SK-N-SH (cell line): Measurements from ENCODE around the gene CDH23. TPM values are rescaled to one million over a fixed set of nuclear protein-coding genes. Genes with fewer than 3 reads are reported as not detected.

Experiments used
- CTCF ChIA-PET: fragments of 300-600, 350-600 bp; formaldehyde crosslinking; extraction: SDS; loops from one replicate; lab custom pipeline; 2021; lab: Yijun Ruan, JAX
- POLR2A ChIA-PET: fragments of 350-600 bp; sonication (Branson Sonifier 250); formaldehyde crosslinking; extraction: SDS; loops from one replicate; lab custom pipeline; 2020; ENCODE audit warnings: antibody characterized with exemption, inconsistent platforms; lab: Yijun Ruan, JAX
- DNase-seq: peaks from one replicate; pipeline ENCODE4 v3.0.0; 2012
- H2AFZ ChIP-seq: fragments of 200-600 bp; sonication (generic); 2 replicates; pipeline ENCODE4 v1.8.1; 2016; ENCODE audit warnings: antibody characterized with exemption, mild to moderate bottlenecking, low read depth
- H3F3A ChIP-seq: fragments of 200-600 bp; sonication (generic); replicated peaks from 2 replicates; pipeline ENCODE3; 2016; ENCODE audit warnings: antibody characterized with exemption, mild to moderate bottlenecking; ENCODE audit not compliant: insufficient read depth
- H3K27ac ChIP-seq, 2 experiments: fragments of 200-500 bp in 1 of 2; fragments of 200-600 bp in 1 of 2; sonication (Bioruptor generic) in 1 of 2; sonication (generic), shearing (Covaris generic) in 1 of 2; 2 replicates each; pipeline versions ENCODE4 v1.5.1 to v1.6.1; 2014 to 2016; ENCODE audit warnings: low read depth in 2 of 2, inconsistent platforms in 1 of 2, low read length in 1 of 2, mild to moderate bottlenecking in 1 of 2, mixed read lengths in 1 of 2
- H3K27me3 ChIP-seq: fragments of 200-600 bp; sonication (generic), shearing (Covaris generic); 2 replicates; pipeline ENCODE4 v1.6.1; 2016; ENCODE audit warnings: mixed run types; ENCODE audit not compliant: insufficient read depth
- H3K36me3 ChIP-seq, 2 experiments: fragments of 200-500 bp in 1 of 2; fragments of 200-600 bp in 1 of 2; sonication (Bioruptor generic) in 1 of 2; sonication (generic) in 1 of 2; replicated peaks in 1 of 2; 2 replicates each; pipeline versions ENCODE3 to v1.5.1; 2014 to 2016; ENCODE audit warnings: low read length in 1 of 2, mild to moderate bottlenecking in 1 of 2; ENCODE audit not compliant: insufficient read depth in 2 of 2, control insufficient read depth in 1 of 2
- H3K4me1 ChIP-seq, 2 experiments: fragments of 200-500 bp in 1 of 2; fragments of 200-600 bp in 1 of 2; sonication (Bioruptor generic) in 1 of 2; sonication (generic), shearing (Covaris generic) in 1 of 2; 2 replicates each; pipeline versions ENCODE4 v1.5.1 to v1.6.1; 2014 to 2016; ENCODE audit warnings: low read depth in 1 of 2, low read length in 1 of 2, mixed run types in 1 of 2; ENCODE audit not compliant: insufficient read depth in 2 of 2, control insufficient read depth in 1 of 2
- H3K4me2 ChIP-seq: fragments of 200-600 bp; sonication (generic), shearing (Covaris generic); 2 replicates; pipeline ENCODE4 v1.6.1; 2017; ENCODE audit warnings: mixed run types
- H3K4me3 ChIP-seq, 2 experiments: fragments of 200-500 bp in 1 of 2; fragments of 200-600 bp in 1 of 2; sonication (Bioruptor generic) in 1 of 2; sonication (generic), shearing (Covaris generic) in 1 of 2; 2 replicates each; pipeline versions ENCODE4 v1.5.1 to v1.8.1; 2014 to 2016; ENCODE audit warnings: low read depth in 2 of 2, inconsistent platforms in 1 of 2, low read length in 1 of 2, mild to moderate bottlenecking in 1 of 2, mixed read lengths in 1 of 2, moderate library complexity in 1 of 2
- H3K79me2 ChIP-seq: fragments of 200-600 bp; sonication (generic); 2 replicates; pipeline ENCODE4 v1.8.1; 2017; ENCODE audit warnings: mild to moderate bottlenecking; ENCODE audit not compliant: insufficient read depth
- H3K9ac ChIP-seq: fragments of 200-600 bp; sonication (generic); 2 replicates; pipeline ENCODE4 v1.6.1; 2017; ENCODE audit warnings: mixed run types
- H3K9me2 ChIP-seq: fragments of 200-600 bp; sonication (generic); 2 replicates; pipeline ENCODE4 v1.6.1; 2017; ENCODE audit warnings: mixed run types
- H3K9me3 ChIP-seq: fragments of 200-600 bp; sonication (generic); 2 replicates; pipeline ENCODE4 v1.6.1; 2017; ENCODE audit warnings: mixed run types, mild to moderate bottlenecking, moderate library complexity
- H4K20me1 ChIP-seq: fragments of 200-600 bp; sonication (generic); 2 replicates; pipeline ENCODE4 v1.6.1; 2017; ENCODE audit warnings: mild to moderate bottlenecking, mixed run types; ENCODE audit not compliant: insufficient read depth
- CHD2 ChIP-seq: fragments of 150-350 bp; IDR thresholded peaks from 2 replicates; pipeline ENCODE4 v1.6.1; 2018; ENCODE audit warnings: low read length; ENCODE audit not compliant: partially characterized antibody
- CTCF ChIP-seq: fragments of 200-600 bp; sonication (generic); IDR thresholded peaks from 2 replicates; pipeline ENCODE4 v1.6.1; 2017; ENCODE audit warnings: antibody characterized with exemption, mild to moderate bottlenecking, moderate library complexity
- FOXJ3 ChIP-seq: sonication (generic); formaldehyde crosslinking; IDR thresholded peaks from 2 replicates; pipeline ENCODE4 v1.5.1; 2020; ENCODE audit warnings: mild to moderate bottlenecking, missing genetic modification reagents
- GABPA ChIP-seq: IDR thresholded peaks from 2 replicates; pipeline ENCODE4 v1.4.0; 2012; ENCODE audit warnings: low read depth, mild to moderate bottlenecking
- IRF3 ChIP-seq: fragments of 150-350 bp; IDR thresholded peaks from 2 replicates; pipeline ENCODE4 v1.6.1; 2016; ENCODE audit warnings: mild to moderate bottlenecking, low read depth, low read length
- MEF2A ChIP-seq: IDR thresholded peaks from 2 replicates; pipeline ENCODE4 v1.4.0; 2012; ENCODE audit warnings: low read depth, borderline replicate concordance
- MXI1 ChIP-seq: IDR thresholded peaks from 2 replicates; pipeline ENCODE4 v1.6.1; 2012; ENCODE audit warnings: mild to moderate bottlenecking, low read depth, low read length, improper control_type of control experiment
- NFIC ChIP-seq: IDR thresholded peaks from 2 replicates; pipeline ENCODE4 v1.4.0; 2012; ENCODE audit warnings: borderline replicate concordance
- RAD21 ChIP-seq: IDR thresholded peaks from 2 replicates; pipeline ENCODE4 v1.6.1; 2012; ENCODE audit warnings: mild to moderate bottlenecking, low read length
- REST ChIP-seq: IDR thresholded peaks from 2 replicates; pipeline ENCODE4 v1.6.1; 2012; ENCODE audit warnings: mild to moderate bottlenecking, low read depth, low read length, moderate library complexity
- RFX5 ChIP-seq: IDR thresholded peaks from 2 replicates; pipeline ENCODE4 v1.6.1; 2012; ENCODE audit warnings: mild to moderate bottlenecking, improper control_type of control experiment, low read length
- TAF1 ChIP-seq: IDR thresholded peaks from 2 replicates; pipeline ENCODE4 v1.6.1; 2012; ENCODE audit warnings: low read depth, mild to moderate bottlenecking, low read length, moderate library complexity, borderline replicate concordance
- WGBS: methylation state at CpG from one replicate; pipeline ENCODE4 v1.1.6; 2017; ENCODE audit warnings: low lambda C conversion rate; 5-methylcytosine and 5-hydroxymethylcytosine counted together
- polyA plus RNA-seq, 3 experiments: library from polyadenylated mRNA; depleted of rRNA; stranded (reverse); fragments of >200 nt; gene quantifications; 2 replicates each; pipeline ENCODE4 v1.2.3, GENCODE V29; 2012

Gene CDH23
- polyA plus RNA-seq, 1 of the 3 experiments (the other 2 are of a cell fraction), result 0.03 TPM

GRCh38 chr10:71393841-71394475 is 2.8 kb upstream of the CDH23 start:
- Histone ChIP-seq H3K9me3 (no peaks in the 10 kb centered on the region), H3F3A (no peaks in the 10 kb centered on the region), H4K20me1 (no peaks in the 10 kb centered on the region), H3K4me1 (peaks cover 0 to 9% of the 10 kb centered on the region in 2 experiments; a peak in 1 of 4 replicates), H3K9ac (no peak overlapping the region), H3K4me3 (no peak overlapping the region), H3K79me2 (no peaks in the 10 kb centered on the region), H3K27me3 (peaks cover 41% of the 10 kb centered on the region), H3K9me2 (no peaks in the 10 kb centered on the region), H3K4me2 (no peak overlapping the region), H3K27ac (no peak overlapping the region), H3K36me3 (no peaks in the 10 kb centered on the region), H2AFZ (no peak overlapping the region)
- POLR2A ChIA-PET, result interaction anchor here (1.0 kb wide), 1 partner anchor 75 kb away, joined by 3 read pairs; the partner anchor contains the start of gene SLC29A3
- WGBS, result 73% methylated on average over 8 of the region's 8 CpGs
- no peak for DNase-seq
- TF ChIP-seq FOXJ3 (CRISPR knock-in tag) (no peak), RFX5 (no peak), REST (no peak), MEF2A (no peak), MXI1 (no peak), GABPA (no peak), IRF3 (no peak), NFIC (no peak), CTCF (no peak), CHD2 (no peak), RAD21 (no peak), TAF1 (no peak)
- CTCF ChIA-PET, result interaction anchor here (1.1 to 12.3 kb wide), 7 partner anchors 10 to 314 kb away, joined by 3 to 223 read pairs (median 12); no protein-coding TSS in a partner anchor
